ES-I3 (cell line): Measurements from ENCODE around the gene CTPS1.

Experiments used
- H3K36me3 ChIP-seq: 2 replicates; pipeline ENCODE4 v1.6.1; 2013; ENCODE audit warnings: mild to moderate bottlenecking, low read length, control low read depth, moderate library complexity; ENCODE audit not compliant: insufficient read depth
- H3K4me1 ChIP-seq: 2 replicates; pipeline ENCODE4 v1.6.1; 2013; ENCODE audit warnings: mild to moderate bottlenecking, control low read depth, low read length; ENCODE audit not compliant: insufficient read depth
- H3K9ac ChIP-seq: 2 replicates; pipeline ENCODE4 v1.6.1; 2013; ENCODE audit warnings: low read depth, mild to moderate bottlenecking, low read length, moderate library complexity
- H3K9me3 ChIP-seq: 2 replicates; pipeline ENCODE4 v1.6.1; 2013; ENCODE audit warnings: mild to moderate bottlenecking, low read length, moderate library complexity; ENCODE audit not compliant: control insufficient read depth, insufficient read depth

Gene CTPS1

GRCh38 chr1:40989066-40989465 is 9.6 kb downstream of the CTPS1 start:
- Histone ChIP-seq H3K36me3 (peaks cover 52% of the 10 kb centered on the region), H3K4me1 (no peaks in the 10 kb centered on the region), H3K9ac (no peak overlapping the region), H3K9me3 (no peaks in the 10 kb centered on the region)

- Histone ChIP-seq H3K9ac (no peak overlapping the region), H3K4me1 (no peaks in the 10 kb centered on the region), H3K9me3 (no peaks in the 10 kb centered on the region), H3K36me3 (peaks cover 27% of the 10 kb centered on the region)
These were observed 17.6 kb downstream of the CTPS1 start for GRCh38 chr1:40997096-40997495.

GRCh38 chr1:40998668-40999067 is 19.2 kb downstream of the CTPS1 start:
- Histone ChIP-seq H3K4me1 (no peaks in the 10 kb centered on the region), H3K9ac (no peak overlapping the region), H3K9me3 (no peaks in the 10 kb centered on the region), H3K36me3 (peaks cover 34% of the 10 kb centered on the region)

GRCh38 chr1:41003127-41003639 is 23.7 kb downstream of the CTPS1 start:
- Histone ChIP-seq H3K36me3 (peaks cover 42% of the 10 kb centered on the region), H3K9ac (no peak overlapping the region), H3K4me1 (no peaks in the 10 kb centered on the region), H3K9me3 (no peaks in the 10 kb centered on the region)

GRCh38 chr1:41003640-41004220 is 24.2 kb downstream of the CTPS1 start:
- no peak overlapping the region for H3K9ac ChIP-seq
- H3K4me1 ChIP-seq, result no peaks in the 10 kb centered on the region
- peaks cover 43% of the 10 kb centered on the region for H3K36me3 ChIP-seq
- no peaks in the 10 kb centered on the region for H3K9me3 ChIP-seq

- Histone ChIP-seq H3K9me3 (no peaks in the 10 kb centered on the region), H3K4me1 (no peaks in the 10 kb centered on the region), H3K36me3 (peaks cover 46% of the 10 kb centered on the region), H3K9ac (no peak overlapping the region)
These were observed 26.4 kb downstream of the CTPS1 start for GRCh38 chr1:41005876-41006275.

- H3K4me1 ChIP-seq, result no peaks in the 10 kb centered on the region
- no peaks in the 10 kb centered on the region for H3K9me3 ChIP-seq
- H3K36me3 ChIP-seq, result peaks cover 51% of the 10 kb centered on the region
- H3K9ac ChIP-seq, result no peak overlapping the region
These were observed 27.7 kb downstream of the CTPS1 start for GRCh38 chr1:41006942-41007865.

- H3K36me3 ChIP-seq, result peaks cover 38% of the 10 kb centered on the region
- no peak overlapping the region for H3K9ac ChIP-seq
- H3K4me1 ChIP-seq, result no peaks in the 10 kb centered on the region
- no peaks in the 10 kb centered on the region for H3K9me3 ChIP-seq
These were observed 30.0 kb downstream of the CTPS1 start for GRCh38 chr1:41009466-41009865.

GRCh38 chr1:41010345-41010744 is 30.8 kb downstream of the CTPS1 start:
- H3K9me3 ChIP-seq, result no peaks in the 10 kb centered on the region
- H3K9ac ChIP-seq, result no peak overlapping the region
- no peaks in the 10 kb centered on the region for H3K4me1 ChIP-seq
- H3K36me3 ChIP-seq, result peaks cover 38% of the 10 kb centered on the region

GRCh38 chr1:41013024-41013423 is 33.5 kb downstream of the CTPS1 start:
- H3K9ac ChIP-seq, result no peak overlapping the region
- H3K4me1 ChIP-seq, result no peaks in the 10 kb centered on the region
- H3K9me3 ChIP-seq, result no peaks in the 10 kb centered on the region
- peaks cover 28% of the 10 kb centered on the region for H3K36me3 ChIP-seq

GRCh38 chr1:41013796-41014195 is 34.3 kb downstream of the CTPS1 start:
- no peaks in the 10 kb centered on the region for H3K9me3 ChIP-seq
- H3K9ac ChIP-seq, result no peak overlapping the region
- peaks cover 21% of the 10 kb centered on the region for H3K36me3 ChIP-seq
- H3K4me1 ChIP-seq, result no peaks in the 10 kb centered on the region

GRCh38 chr1:41014871-41015270 is 35.4 kb downstream of the CTPS1 start:
- H3K36me3 ChIP-seq, result peaks cover 11% of the 10 kb centered on the region
- no peaks in the 10 kb centered on the region for H3K9me3 ChIP-seq
- no peak overlapping the region for H3K9ac ChIP-seq
- H3K4me1 ChIP-seq, result no peaks in the 10 kb centered on the region

GRCh38 chr1:41015281-41015896 is 35.9 kb downstream of the CTPS1 start:
- Histone ChIP-seq H3K4me1 (no peaks in the 10 kb centered on the region), H3K9me3 (no peaks in the 10 kb centered on the region), H3K9ac (no peak overlapping the region), H3K36me3 (peaks cover 7% of the 10 kb centered on the region)

- Histone ChIP-seq H3K9me3 (no peaks in the 10 kb centered on the region), H3K4me1 (peaks cover 3% of the 10 kb centered on the region; the same call in 1 of the 2 replicates), H3K9ac (no peak overlapping the region), H3K36me3 (peaks cover 7% of the 10 kb centered on the region)
These were observed 36.5 kb downstream of the CTPS1 start for GRCh38 chr1:41015897-41016470.
